A673 (cell line): ENCODE measurements around the gene TEAD1.

Experiments used
- EZH2 ChIP-seq: fragments of 200-600 bp; sonication (generic); IDR thresholded peaks from 2 replicates; pipeline ENCODE4 v1.6.1; 2017; ENCODE audit warnings: borderline replicate concordance, low read depth, mild to moderate bottlenecking, mixed read lengths, antibody characterized with exemption, low read length; ENCODE audit not compliant: poor library complexity, severe bottlenecking
- TF ChIP-seq, protein P1 (sequence below): fragments of 300-800, 200-600 bp; sonication (generic); conservative IDR thresholded peaks from 2 replicates; pipeline ENCODE4 v1.5.1; 2017; ENCODE audit warnings: low read depth, mild to moderate bottlenecking, antibody characterized with exemption, low read length, moderate library complexity, mixed read lengths

DNA sequence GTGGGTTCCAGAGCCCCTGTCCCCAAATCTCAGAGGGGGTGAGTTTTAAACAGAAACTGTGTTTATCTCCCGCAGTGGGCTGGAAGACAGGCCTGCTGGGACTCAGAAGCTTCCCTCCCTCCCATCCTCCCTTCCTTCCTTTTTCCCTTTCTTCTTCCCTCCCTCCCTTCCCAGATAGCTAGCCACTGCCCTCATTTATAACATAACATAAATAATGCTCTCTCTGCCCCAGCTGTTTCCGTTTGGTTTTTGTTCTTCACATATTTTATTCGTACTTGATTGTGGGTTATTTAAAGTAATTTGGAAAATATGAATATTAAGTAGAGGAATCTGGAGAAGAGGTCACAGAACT lies 140.9 kb downstream of the TEAD1 start:
- TF ChIP-seq, protein P1, sequence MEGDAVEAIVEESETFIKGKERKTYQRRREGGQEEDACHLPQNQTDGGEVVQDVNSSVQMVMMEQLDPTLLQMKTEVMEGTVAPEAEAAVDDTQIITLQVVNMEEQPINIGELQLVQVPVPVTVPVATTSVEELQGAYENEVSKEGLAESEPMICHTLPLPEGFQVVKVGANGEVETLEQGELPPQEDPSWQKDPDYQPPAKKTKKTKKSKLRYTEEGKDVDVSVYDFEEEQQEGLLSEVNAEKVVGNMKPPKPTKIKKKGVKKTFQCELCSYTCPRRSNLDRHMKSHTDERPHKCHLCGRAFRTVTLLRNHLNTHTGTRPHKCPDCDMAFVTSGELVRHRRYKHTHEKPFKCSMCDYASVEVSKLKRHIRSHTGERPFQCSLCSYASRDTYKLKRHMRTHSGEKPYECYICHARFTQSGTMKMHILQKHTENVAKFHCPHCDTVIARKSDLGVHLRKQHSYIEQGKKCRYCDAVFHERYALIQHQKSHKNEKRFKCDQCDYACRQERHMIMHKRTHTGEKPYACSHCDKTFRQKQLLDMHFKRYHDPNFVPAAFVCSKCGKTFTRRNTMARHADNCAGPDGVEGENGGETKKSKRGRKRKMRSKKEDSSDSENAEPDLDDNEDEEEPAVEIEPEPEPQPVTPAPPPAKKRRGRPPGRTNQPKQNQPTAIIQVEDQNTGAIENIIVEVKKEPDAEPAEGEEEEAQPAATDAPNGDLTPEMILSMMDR = no peak
- no peak for TF ChIP-seq EZH2
